GM23338 (cell line): ENCODE results near the gene AMPD3. TPM values are rescaled to one million over a fixed set of nuclear protein-coding genes. Genes with fewer than 3 reads are reported as not detected.

ENCODE experiments used
- ATAC-seq: fragments of 200-7000 bp; cut with Tn5 transposase; 3 replicates; pipeline ENCODE4 v1.9.1; 2020
- DNase-seq: peaks from one replicate; pipeline ENCODE4 v3.0.0-alpha.2; 2015; ENCODE audit warnings: low spot score
- H2AFZ ChIP-seq: fragments of 200-600 bp; sonication (generic); 2 replicates; pipeline ENCODE4 v1.8.0; 2016; ENCODE audit warnings: antibody characterized with exemption, mild to moderate bottlenecking, moderate library complexity
- H3F3A ChIP-seq: fragments of 200-600 bp; sonication (generic); replicated peaks from 2 replicates; pipeline ENCODE4 v1.8.0; 2017; ENCODE audit warnings: antibody characterized with exemption, mixed run types, low read depth
- H3K27ac ChIP-seq: fragments of 200-600 bp; sonication (generic); 2 replicates; pipeline ENCODE4 v1.6.1; 2016; ENCODE audit warnings: low read depth
- H3K27me3 ChIP-seq: fragments of 200-600 bp; sonication (generic); 2 replicates; pipeline ENCODE4 v1.8.0; 2016; ENCODE audit warnings: mild to moderate bottlenecking, mixed run types, moderate library complexity; ENCODE audit not compliant: insufficient read depth
- H3K36me3 ChIP-seq: fragments of 200-600 bp; sonication (generic); 2 replicates; pipeline ENCODE4 v1.8.0; 2016; ENCODE audit warnings: mild to moderate bottlenecking; ENCODE audit not compliant: insufficient read depth
- H3K4me1 ChIP-seq: fragments of 200-600 bp; sonication (generic); 2 replicates; pipeline ENCODE4 v1.8.0; 2016; ENCODE audit warnings: mild to moderate bottlenecking, moderate library complexity; ENCODE audit not compliant: insufficient read depth
- H3K4me2 ChIP-seq: fragments of 200-600 bp; sonication (generic); 2 replicates; pipeline ENCODE4 v1.7.1; 2017; ENCODE audit warnings: mixed run types
- H3K4me3 ChIP-seq: fragments of 200-600 bp; sonication (generic); 2 replicates; pipeline ENCODE4 v1.6.1; 2016; ENCODE audit warnings: mixed run types
- H3K79me2 ChIP-seq: fragments of 200-600 bp; sonication (generic); replicated peaks from 2 replicates; pipeline ENCODE4 v1.8.0; 2017; ENCODE audit warnings: mild to moderate bottlenecking; ENCODE audit not compliant: insufficient read depth
- H3K9me2 ChIP-seq: fragments of 200-600 bp; sonication (generic); 2 replicates; pipeline ENCODE4 v1.8.0; 2017; ENCODE audit not compliant: insufficient read depth
- H4K20me1 ChIP-seq: fragments of 200-600 bp; sonication (generic); replicated peaks from 2 replicates; pipeline ENCODE4 v1.8.0; 2017; ENCODE audit warnings: mild to moderate bottlenecking; ENCODE audit not compliant: insufficient read depth
- H3K27ac Mint-ChIP-seq: 2 replicates; pipeline ENCODE4 v1.8.0; 2020; ENCODE audit warnings: inconsistent platforms, mild to moderate bottlenecking, moderate library complexity, mixed read lengths
- H3K27me3 Mint-ChIP-seq: 3 replicates; pipeline ENCODE4 v1.8.0; 2022; ENCODE audit warnings: low read depth, mild to moderate bottlenecking, moderate library complexity, mixed read lengths, inconsistent platforms; ENCODE audit not compliant: insufficient read depth, poor library complexity
- H3K36me3 Mint-ChIP-seq: 3 replicates; pipeline ENCODE4 v1.8.0; 2021; ENCODE audit warnings: low read depth, mild to moderate bottlenecking, inconsistent platforms, moderate library complexity, mixed read lengths
- H3K4me1 Mint-ChIP-seq: 3 replicates; pipeline ENCODE4 v1.8.0; 2020; ENCODE audit warnings: mild to moderate bottlenecking, inconsistent platforms, mixed read lengths
- H3K4me3 Mint-ChIP-seq: 3 replicates; pipeline ENCODE4 v1.8.0; 2021; ENCODE audit warnings: moderate library complexity, mild to moderate bottlenecking, inconsistent platforms, mixed read lengths
- H3K9me3 Mint-ChIP-seq: 3 replicates; pipeline ENCODE4 v1.8.0; 2020; ENCODE audit warnings: moderate library complexity, mild to moderate bottlenecking, inconsistent platforms, mixed read lengths
- CREB1 ChIP-seq: fragments of 250-450 bp; sonication (Bioruptor Pico); IDR thresholded peaks from 2 replicates; pipeline ENCODE4 v1.5.0; 2020; ENCODE audit warnings: low read depth, mild to moderate bottlenecking, moderate library complexity
- EZH2 ChIP-seq: fragments of 200-600 bp; sonication (generic); IDR thresholded peaks from one replicate; pipeline ENCODE4 v1.8.0; 2017; ENCODE audit warnings: antibody characterized with exemption, mild to moderate bottlenecking, low read depth; ENCODE audit not compliant: unreplicated experiment
- POLR2AphosphoS5 ChIP-seq: IDR thresholded peaks from 2 replicates; pipeline ENCODE4 v1.6.1; 2016; ENCODE audit warnings: antibody characterized with exemption, low read depth
- STAT1 ChIP-seq: IDR thresholded peaks from one replicate; pipeline ENCODE4 v1.6.1; 2016; ENCODE audit warnings: antibody characterized with exemption; ENCODE audit not compliant: unreplicated experiment
- ZNF114 ChIP-seq: fragments of 250-450 bp; sonication (Bioruptor Pico); IDR thresholded peaks from 2 replicates; pipeline ENCODE4 v1.5.0; 2020; ENCODE audit warnings: mild to moderate bottlenecking, moderate library complexity
- ZNF462 ChIP-seq: fragments of 250-450 bp; sonication (Bioruptor Pico); IDR thresholded peaks from 2 replicates; pipeline ENCODE4 v1.5.0; 2020; ENCODE audit warnings: mild to moderate bottlenecking, moderate library complexity
- polyA plus RNA-seq: library from polyadenylated mRNA; unstranded; fragments of >200 nt; fragmentation: Nextera tagmentation; extraction: Ambion mirVana; gene quantifications from 2 replicates; pipeline ENCODE4 v1.2.1, GENCODE V29; 2016
- total RNA-seq: library from RNA; depleted of rRNA; stranded (reverse); fragments of >200 nt; shearing (Covaris generic); gene quantifications from 2 replicates; pipeline ENCODE4 v1.2.3, GENCODE V29; 2014
- TF ChIP-seq, protein P1 (sequence below), 2 experiments: fragments of 200-600 bp in 1 of 2; sonication (generic) in 1 of 2; conservative IDR thresholded peaks; 2 replicates each; pipeline versions ENCODE4 v1.5.1 to v1.6.1; 2016 to 2017; ENCODE audit warnings: antibody characterized with exemption in 2 of 2, low read depth in 2 of 2, mild to moderate bottlenecking in 2 of 2, moderate library complexity in 1 of 2
- TF ChIP-seq, protein P2 (sequence below): IDR thresholded peaks from one replicate; pipeline ENCODE4 v1.6.1; 2018; ENCODE audit warnings: antibody characterized with exemption; ENCODE audit not compliant: unreplicated experiment

AMPD3 gene
- total and polyA plus RNA-seq, 2 experiments from 2014 or later = 1.6 to 2.1 TPM

GRCh38 chr11:10551290-10551592, 96.2 kb downstream of the AMPD3 start:
- H3K27me3 ChIP-seq = no peaks in the 10 kb centered on the region
- H3K9me2 ChIP-seq = no peaks in the 10 kb centered on the region
- H3K4me2 ChIP-seq = no peak overlapping the region
- no peaks in the 10 kb centered on the region for H3F3A ChIP-seq
- DNase-seq (no peak), ATAC-seq (no peak)
- H3K9me3 Mint-ChIP-seq = peaks cover 4% of the 10 kb centered on the region; the same call in 2 of the 3 replicates
- H3K36me3 ChIP-seq = no peaks in the 10 kb centered on the region
- H3K4me1 Mint-ChIP-seq = 0 out of 3 replicates have a peak, but pooled peaks cover 4% of the 10 kb centered on the region
- no peak overlapping the region for H3K4me3 ChIP-seq
- no peak overlapping the region for H3K27ac Mint-ChIP-seq
- H3K36me3 Mint-ChIP-seq = no peaks in the 10 kb centered on the region
- H4K20me1 ChIP-seq = no peaks in the 10 kb centered on the region
- no peaks in the 10 kb centered on the region for H3K27me3 Mint-ChIP-seq
- TF ChIP-seq ZNF462 (CRISPR knock-in tag) (no peak), POLR2AphosphoS5 (no peak), EZH2 (no peak)
- H3K4me1 ChIP-seq = no peaks in the 10 kb centered on the region
- H3K27ac ChIP-seq = no peak overlapping the region
- H3K4me3 Mint-ChIP-seq = no peak overlapping the region
- no peaks in the 10 kb centered on the region for H3K79me2 ChIP-seq
- no peak overlapping the region for H2AFZ ChIP-seq

DNA sequence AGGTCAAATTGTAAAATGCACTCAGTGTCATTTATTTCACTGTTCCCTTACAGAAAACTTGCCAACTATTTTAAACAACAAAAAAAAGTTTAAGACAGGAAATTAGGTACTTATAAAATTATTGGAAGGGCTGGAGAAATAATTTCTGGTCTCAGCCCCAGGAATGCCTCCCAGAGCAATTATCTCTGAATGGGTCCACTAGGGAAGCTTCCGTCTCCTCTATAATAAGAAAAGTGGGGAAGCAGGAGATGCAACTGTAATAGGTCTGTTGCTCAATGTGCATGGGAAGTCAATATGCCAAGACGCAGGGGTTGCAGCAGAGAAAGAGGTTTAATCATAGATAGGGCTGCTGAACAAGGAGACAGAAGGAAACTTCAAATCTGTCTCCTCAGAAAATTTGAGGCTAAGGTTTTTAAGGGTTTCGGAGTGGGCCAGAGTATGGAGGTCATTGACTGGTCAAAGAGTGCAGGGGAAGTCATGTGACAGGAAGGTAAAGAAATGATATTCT, 96.8 kb downstream of the AMPD3 start:
- Mint-ChIP-seq H3K9me3 (peaks cover 4% of the 10 kb centered on the region; the same call in 2 of the 3 replicates), H3K27me3 (peaks cover 2% of the 10 kb centered on the region), H3K4me1 (peaks cover 6% of the 10 kb centered on the region; the same call in 1 of the 3 replicates), H3K36me3 (no peaks in the 10 kb centered on the region), H3K27ac (no peak overlapping the region), H3K4me3 (no peak overlapping the region)
- 0 out of 2 replicates have a peak overlapping the region, but pooled peaks have one; percentile 14 for H2AFZ ChIP-seq
- no peak overlapping the region for H3K4me3 ChIP-seq
- H3F3A ChIP-seq = no peaks in the 10 kb centered on the region
- no peak overlapping the region for H3K27ac ChIP-seq
- H3K27me3 ChIP-seq = no peaks in the 10 kb centered on the region
- no peaks in the 10 kb centered on the region for H3K79me2 ChIP-seq
- H4K20me1 ChIP-seq = no peaks in the 10 kb centered on the region
- ATAC-seq (no peak), DNase-seq (no peak)
- no peaks in the 10 kb centered on the region for H3K9me2 ChIP-seq
- no peaks in the 10 kb centered on the region for H3K36me3 ChIP-seq
- no peak overlapping the region for H3K4me2 ChIP-seq
- no peaks in the 10 kb centered on the region for H3K4me1 ChIP-seq
- TF ChIP-seq ZNF114 (CRISPR knock-in tag) (no peak), EZH2 (no peak), POLR2AphosphoS5 (no peak), STAT1 (no peak), CREB1 (CRISPR knock-in tag) (no peak)
- TF ChIP-seq, protein P1, sequence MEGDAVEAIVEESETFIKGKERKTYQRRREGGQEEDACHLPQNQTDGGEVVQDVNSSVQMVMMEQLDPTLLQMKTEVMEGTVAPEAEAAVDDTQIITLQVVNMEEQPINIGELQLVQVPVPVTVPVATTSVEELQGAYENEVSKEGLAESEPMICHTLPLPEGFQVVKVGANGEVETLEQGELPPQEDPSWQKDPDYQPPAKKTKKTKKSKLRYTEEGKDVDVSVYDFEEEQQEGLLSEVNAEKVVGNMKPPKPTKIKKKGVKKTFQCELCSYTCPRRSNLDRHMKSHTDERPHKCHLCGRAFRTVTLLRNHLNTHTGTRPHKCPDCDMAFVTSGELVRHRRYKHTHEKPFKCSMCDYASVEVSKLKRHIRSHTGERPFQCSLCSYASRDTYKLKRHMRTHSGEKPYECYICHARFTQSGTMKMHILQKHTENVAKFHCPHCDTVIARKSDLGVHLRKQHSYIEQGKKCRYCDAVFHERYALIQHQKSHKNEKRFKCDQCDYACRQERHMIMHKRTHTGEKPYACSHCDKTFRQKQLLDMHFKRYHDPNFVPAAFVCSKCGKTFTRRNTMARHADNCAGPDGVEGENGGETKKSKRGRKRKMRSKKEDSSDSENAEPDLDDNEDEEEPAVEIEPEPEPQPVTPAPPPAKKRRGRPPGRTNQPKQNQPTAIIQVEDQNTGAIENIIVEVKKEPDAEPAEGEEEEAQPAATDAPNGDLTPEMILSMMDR (conservative IDR thresholded peaks at IDR 0.05; ENCODE audit: low read depth in 2 of 2) = no peak
- TF ChIP-seq, protein P2, sequence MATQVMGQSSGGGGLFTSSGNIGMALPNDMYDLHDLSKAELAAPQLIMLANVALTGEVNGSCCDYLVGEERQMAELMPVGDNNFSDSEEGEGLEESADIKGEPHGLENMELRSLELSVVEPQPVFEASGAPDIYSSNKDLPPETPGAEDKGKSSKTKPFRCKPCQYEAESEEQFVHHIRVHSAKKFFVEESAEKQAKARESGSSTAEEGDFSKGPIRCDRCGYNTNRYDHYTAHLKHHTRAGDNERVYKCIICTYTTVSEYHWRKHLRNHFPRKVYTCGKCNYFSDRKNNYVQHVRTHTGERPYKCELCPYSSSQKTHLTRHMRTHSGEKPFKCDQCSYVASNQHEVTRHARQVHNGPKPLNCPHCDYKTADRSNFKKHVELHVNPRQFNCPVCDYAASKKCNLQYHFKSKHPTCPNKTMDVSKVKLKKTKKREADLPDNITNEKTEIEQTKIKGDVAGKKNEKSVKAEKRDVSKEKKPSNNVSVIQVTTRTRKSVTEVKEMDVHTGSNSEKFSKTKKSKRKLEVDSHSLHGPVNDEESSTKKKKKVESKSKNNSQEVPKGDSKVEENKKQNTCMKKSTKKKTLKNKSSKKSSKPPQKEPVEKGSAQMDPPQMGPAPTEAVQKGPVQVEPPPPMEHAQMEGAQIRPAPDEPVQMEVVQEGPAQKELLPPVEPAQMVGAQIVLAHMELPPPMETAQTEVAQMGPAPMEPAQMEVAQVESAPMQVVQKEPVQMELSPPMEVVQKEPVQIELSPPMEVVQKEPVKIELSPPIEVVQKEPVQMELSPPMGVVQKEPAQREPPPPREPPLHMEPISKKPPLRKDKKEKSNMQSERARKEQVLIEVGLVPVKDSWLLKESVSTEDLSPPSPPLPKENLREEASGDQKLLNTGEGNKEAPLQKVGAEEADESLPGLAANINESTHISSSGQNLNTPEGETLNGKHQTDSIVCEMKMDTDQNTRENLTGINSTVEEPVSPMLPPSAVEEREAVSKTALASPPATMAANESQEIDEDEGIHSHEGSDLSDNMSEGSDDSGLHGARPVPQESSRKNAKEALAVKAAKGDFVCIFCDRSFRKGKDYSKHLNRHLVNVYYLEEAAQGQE = no peak
